Measurements from ENCODE around the gene N4BP2L2.

GRCh38 chr13:32548837-32549236 is 10.2 kb upstream of the N4BP2L2 start:
- TF ChIP-seq POLR2AphosphoS5 (IDR thresholded peaks at IDR 0.05; ENCODE audit: low read depth) (no peak), CTCF (conservative IDR thresholded peaks at IDR 0.05; ENCODE audit: low read depth in 2 of 2) (no peak), EZH2phosphoT487 (IDR thresholded peaks at IDR 0.05; ENCODE audit: unreplicated experiment) (no peak), EZH2 (IDR thresholded peaks at IDR 0.05; ENCODE audit: low read depth, unreplicated experiment) (no peak), CREB1 (CRISPR knock-in tag; IDR thresholded peaks at IDR 0.05; ENCODE audit: low read depth) (no peak), JUNB (IDR thresholded peaks at IDR 0.05; ENCODE audit: unreplicated experiment) (no peak), REST (IDR thresholded peaks at IDR 0.05; ENCODE audit: unreplicated experiment) (no peak), ETS1 (IDR thresholded peaks at IDR 0.05) (no peak), STAT1 (IDR thresholded peaks at IDR 0.05; ENCODE audit: unreplicated experiment) (no peak)

Measured in GM23338 (cell line).